ENCODE results near the gene ASPN. TPM values are rescaled to one million over a fixed set of nuclear protein-coding genes. Genes with fewer than 3 reads are reported as not detected.

ASPN gene
- total and polyA plus RNA-seq, 10 of the 15 experiments (the other 5 are each of a cell fraction or from before 2014, with no cell fraction given): 0.03 to 0.47 (median 0.42) TPM; not detected in 7

DNA sequence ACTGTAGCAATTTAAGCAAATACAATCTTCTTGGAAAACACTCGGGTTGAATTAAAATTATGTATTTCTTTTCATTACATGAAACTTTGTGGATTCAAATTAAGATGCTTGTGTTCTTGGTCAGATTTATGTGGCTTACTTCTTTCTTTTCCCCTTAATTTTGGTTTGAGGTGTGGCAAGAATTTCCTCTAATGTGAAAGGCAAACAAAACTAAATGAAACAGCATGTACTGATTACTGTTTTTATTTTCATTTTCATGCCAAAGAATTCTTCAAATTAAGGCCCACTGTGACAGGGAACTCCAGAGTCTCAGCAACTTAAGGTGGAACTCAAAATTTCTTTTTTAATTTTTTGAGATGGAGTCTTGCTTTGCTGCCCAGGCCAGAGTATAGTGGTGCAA is 58.0 kb downstream of the ASPN start, which contains the start of gene OMD (continued):
- TF ChIP-seq, protein P1, sequence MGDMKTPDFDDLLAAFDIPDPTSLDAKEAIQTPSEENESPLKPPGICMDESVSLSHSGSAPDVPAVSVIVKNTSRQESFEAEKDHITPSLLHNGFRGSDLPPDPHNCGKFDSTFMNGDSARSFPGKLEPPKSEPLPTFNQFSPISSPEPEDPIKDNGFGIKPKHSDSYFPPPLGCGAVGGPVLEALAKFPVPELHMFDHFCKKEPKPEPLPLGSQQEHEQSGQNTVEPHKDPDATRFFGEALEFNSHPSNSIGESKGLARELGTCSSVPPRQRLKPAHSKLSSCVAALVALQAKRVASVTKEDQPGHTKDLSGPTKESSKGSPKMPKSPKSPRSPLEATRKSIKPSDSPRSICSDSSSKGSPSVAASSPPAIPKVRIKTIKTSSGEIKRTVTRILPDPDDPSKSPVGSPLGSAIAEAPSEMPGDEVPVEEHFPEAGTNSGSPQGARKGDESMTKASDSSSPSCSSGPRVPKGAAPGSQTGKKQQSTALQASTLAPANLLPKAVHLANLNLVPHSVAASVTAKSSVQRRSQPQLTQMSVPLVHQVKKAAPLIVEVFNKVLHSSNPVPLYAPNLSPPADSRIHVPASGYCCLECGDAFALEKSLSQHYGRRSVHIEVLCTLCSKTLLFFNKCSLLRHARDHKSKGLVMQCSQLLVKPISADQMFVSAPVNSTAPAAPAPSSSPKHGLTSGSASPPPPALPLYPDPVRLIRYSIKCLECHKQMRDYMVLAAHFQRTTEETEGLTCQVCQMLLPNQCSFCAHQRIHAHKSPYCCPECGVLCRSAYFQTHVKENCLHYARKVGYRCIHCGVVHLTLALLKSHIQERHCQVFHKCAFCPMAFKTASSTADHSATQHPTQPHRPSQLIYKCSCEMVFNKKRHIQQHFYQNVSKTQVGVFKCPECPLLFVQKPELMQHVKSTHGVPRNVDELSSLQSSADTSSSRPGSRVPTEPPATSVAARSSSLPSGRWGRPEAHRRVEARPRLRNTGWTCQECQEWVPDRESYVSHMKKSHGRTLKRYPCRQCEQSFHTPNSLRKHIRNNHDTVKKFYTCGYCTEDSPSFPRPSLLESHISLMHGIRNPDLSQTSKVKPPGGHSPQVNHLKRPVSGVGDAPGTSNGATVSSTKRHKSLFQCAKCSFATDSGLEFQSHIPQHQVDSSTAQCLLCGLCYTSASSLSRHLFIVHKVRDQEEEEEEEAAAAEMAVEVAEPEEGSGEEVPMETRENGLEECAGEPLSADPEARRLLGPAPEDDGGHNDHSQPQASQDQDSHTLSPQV (IDR thresholded peaks at IDR 0.05): no peak
- no peak for TF ChIP-seq GABPA (IDR thresholded peaks at IDR 0.05; ENCODE audit: low read depth)
- TF ChIP-seq, protein P2, sequence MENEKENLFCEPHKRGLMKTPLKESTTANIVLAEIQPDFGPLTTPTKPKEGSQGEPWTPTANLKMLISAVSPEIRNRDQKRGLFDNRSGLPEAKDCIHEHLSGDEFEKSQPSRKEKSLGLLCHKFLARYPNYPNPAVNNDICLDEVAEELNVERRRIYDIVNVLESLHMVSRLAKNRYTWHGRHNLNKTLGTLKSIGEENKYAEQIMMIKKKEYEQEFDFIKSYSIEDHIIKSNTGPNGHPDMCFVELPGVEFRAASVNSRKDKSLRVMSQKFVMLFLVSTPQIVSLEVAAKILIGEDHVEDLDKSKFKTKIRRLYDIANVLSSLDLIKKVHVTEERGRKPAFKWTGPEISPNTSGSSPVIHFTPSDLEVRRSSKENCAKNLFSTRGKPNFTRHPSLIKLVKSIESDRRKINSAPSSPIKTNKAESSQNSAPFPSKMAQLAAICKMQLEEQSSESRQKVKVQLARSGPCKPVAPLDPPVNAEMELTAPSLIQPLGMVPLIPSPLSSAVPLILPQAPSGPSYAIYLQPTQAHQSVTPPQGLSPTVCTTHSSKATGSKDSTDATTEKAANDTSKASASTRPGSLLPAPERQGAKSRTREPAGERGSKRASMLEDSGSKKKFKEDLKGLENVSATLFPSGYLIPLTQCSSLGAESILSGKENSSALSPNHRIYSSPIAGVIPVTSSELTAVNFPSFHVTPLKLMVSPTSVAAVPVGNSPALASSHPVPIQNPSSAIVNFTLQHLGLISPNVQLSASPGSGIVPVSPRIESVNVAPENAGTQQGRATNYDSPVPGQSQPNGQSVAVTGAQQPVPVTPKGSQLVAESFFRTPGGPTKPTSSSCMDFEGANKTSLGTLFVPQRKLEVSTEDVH (IDR thresholded peaks at IDR 0.05; ENCODE audit: low read depth, partially characterized antibody): no peak

DNA sequence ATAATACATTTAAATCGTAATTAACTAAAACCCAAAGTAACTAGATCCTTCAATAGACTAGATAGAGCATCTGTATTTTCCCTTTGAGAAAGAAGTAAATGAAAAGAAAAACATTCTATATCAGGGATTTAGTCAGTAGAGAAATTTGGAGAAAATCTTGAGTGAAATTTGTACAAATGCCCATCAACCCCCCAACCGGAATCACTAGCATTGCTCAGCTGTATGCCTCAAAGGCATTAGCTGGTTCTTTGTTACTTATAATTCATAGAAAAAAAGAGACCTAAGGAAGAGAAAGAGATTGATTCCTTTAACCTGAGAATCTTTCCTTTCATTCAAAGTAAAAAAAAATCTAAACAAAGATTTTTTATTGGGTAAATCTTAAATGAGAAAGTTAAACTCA is 58.7 kb downstream of the ASPN start:
- Histone ChIP-seq H3K9me3 (replicated peaks; ENCODE audit: control insufficient read depth, insufficient read depth, low read length) (no peaks in the 10 kb centered on the region), H3K4me1 (ENCODE audit: control insufficient read depth, insufficient read depth, low read length) (no peaks in the 10 kb centered on the region), H4K20me1 (ENCODE audit: control insufficient read depth, insufficient read depth) (no peaks in the 10 kb centered on the region), H3K27ac (ENCODE audit: control insufficient read depth, insufficient read depth) (no peak overlapping the region), H3K79me2 (ENCODE audit: control insufficient read depth, insufficient read depth, low read length) (no peaks in the 10 kb centered on the region), H3K36me3 (ENCODE audit: control insufficient read depth in 2 of 2, insufficient read depth in 2 of 2, low read length in 1 of 2) (no peaks in the 10 kb centered on the region), H3K4me2 (ENCODE audit: control insufficient read depth, insufficient read depth) (no peak overlapping the region), H2AFZ (ENCODE audit: control insufficient read depth, low read depth, low read length) (no peak overlapping the region), H3K9ac (ENCODE audit: control insufficient read depth, insufficient read depth, low read length) (no peak overlapping the region), H3K27me3 (replicated peaks in 1 of 2; ENCODE audit: control insufficient read depth in 2 of 2, insufficient read depth in 2 of 2, low read length in 1 of 2) (no peaks in the 10 kb centered on the region), H3K4me3 (no peak overlapping the region)
- DNase-seq (ENCODE audit: low read depth, low spot score) (no peak), FAIRE-seq (no peak), ATAC-seq (no peak)
- WGBS (ENCODE audit: insufficient coverage, insufficient replicate concordance, low lambda C conversion rate, missing lambda C conversion rate): 100% methylated on average over 2 of the region's 2 CpGs
- BruUV-seq (replicated peaks): no TSS peak
- ChIA-PET POLR2A (no interaction called here), RAD21 (ENCODE audit: unreplicated experiment) (no interaction called here), SMC1A (ENCODE audit: uncharacterized antibody, unreplicated experiment) (no interaction called here), CTCF (no interaction called here)
- intact Hi-C loops (cut with micrococcal nuclease; ENCODE audit: unreplicated experiment) (no loop called here), in situ Hi-C loops (cut with MboI) (no loop called here)
- TF ChIP-seq RFX5 (IDR thresholded peaks at IDR 0.05; ENCODE audit: low read depth, low read length) (no peak), RAD21 (IDR thresholded peaks at IDR 0.05; ENCODE audit: insufficient read depth, low read depth, low read length) (no peak), FOS (IDR thresholded peaks at IDR 0.05; ENCODE audit: borderline replicate concordance, extremely low read depth, insufficient read length) (no peak)
- TF ChIP-seq, protein P3, sequence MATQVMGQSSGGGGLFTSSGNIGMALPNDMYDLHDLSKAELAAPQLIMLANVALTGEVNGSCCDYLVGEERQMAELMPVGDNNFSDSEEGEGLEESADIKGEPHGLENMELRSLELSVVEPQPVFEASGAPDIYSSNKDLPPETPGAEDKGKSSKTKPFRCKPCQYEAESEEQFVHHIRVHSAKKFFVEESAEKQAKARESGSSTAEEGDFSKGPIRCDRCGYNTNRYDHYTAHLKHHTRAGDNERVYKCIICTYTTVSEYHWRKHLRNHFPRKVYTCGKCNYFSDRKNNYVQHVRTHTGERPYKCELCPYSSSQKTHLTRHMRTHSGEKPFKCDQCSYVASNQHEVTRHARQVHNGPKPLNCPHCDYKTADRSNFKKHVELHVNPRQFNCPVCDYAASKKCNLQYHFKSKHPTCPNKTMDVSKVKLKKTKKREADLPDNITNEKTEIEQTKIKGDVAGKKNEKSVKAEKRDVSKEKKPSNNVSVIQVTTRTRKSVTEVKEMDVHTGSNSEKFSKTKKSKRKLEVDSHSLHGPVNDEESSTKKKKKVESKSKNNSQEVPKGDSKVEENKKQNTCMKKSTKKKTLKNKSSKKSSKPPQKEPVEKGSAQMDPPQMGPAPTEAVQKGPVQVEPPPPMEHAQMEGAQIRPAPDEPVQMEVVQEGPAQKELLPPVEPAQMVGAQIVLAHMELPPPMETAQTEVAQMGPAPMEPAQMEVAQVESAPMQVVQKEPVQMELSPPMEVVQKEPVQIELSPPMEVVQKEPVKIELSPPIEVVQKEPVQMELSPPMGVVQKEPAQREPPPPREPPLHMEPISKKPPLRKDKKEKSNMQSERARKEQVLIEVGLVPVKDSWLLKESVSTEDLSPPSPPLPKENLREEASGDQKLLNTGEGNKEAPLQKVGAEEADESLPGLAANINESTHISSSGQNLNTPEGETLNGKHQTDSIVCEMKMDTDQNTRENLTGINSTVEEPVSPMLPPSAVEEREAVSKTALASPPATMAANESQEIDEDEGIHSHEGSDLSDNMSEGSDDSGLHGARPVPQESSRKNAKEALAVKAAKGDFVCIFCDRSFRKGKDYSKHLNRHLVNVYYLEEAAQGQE (IDR thresholded peaks at IDR 0.05; ENCODE audit: low read depth, low read length): no peak
- TF ChIP-seq, protein P4, sequence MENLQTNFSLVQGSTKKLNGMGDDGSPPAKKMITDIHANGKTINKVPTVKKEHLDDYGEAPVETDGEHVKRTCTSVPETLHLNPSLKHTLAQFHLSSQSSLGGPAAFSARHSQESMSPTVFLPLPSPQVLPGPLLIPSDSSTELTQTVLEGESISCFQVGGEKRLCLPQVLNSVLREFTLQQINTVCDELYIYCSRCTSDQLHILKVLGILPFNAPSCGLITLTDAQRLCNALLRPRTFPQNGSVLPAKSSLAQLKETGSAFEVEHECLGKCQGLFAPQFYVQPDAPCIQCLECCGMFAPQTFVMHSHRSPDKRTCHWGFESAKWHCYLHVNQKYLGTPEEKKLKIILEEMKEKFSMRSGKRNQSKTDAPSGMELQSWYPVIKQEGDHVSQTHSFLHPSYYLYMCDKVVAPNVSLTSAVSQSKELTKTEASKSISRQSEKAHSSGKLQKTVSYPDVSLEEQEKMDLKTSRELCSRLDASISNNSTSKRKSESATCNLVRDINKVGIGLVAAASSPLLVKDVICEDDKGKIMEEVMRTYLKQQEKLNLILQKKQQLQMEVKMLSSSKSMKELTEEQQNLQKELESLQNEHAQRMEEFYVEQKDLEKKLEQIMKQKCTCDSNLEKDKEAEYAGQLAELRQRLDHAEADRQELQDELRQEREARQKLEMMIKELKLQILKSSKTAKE (IDR thresholded peaks at IDR 0.05; ENCODE audit: low read depth, poor library complexity, severe bottlenecking): no peak

Measured in GM12878 (cell line).